GM23338 (cell line): ENCODE results near the gene SPECC1L.

ENCODE experiments used
- CREB1 ChIP-seq: fragments of 250-450 bp; sonication (Bioruptor Pico); IDR thresholded peaks from 2 replicates; pipeline ENCODE4 v1.5.0; 2020; ENCODE audit warnings: low read depth, mild to moderate bottlenecking, moderate library complexity
- CTCF ChIP-seq, 2 experiments: fragments of 200-600 bp in 1 of 2; sonication (generic) in 1 of 2; conservative IDR thresholded peaks; 2 replicates each; pipeline versions ENCODE4 v1.5.1 to v1.6.1; 2016 to 2017; ENCODE audit warnings: antibody characterized with exemption in 2 of 2, low read depth in 2 of 2, mild to moderate bottlenecking in 2 of 2, moderate library complexity in 1 of 2
- ETS1 ChIP-seq: IDR thresholded peaks from 2 replicates; pipeline ENCODE4 v1.6.1; 2016; ENCODE audit warnings: antibody characterized with exemption
- EZH2 ChIP-seq: fragments of 200-600 bp; sonication (generic); IDR thresholded peaks from one replicate; pipeline ENCODE4 v1.8.0; 2017; ENCODE audit warnings: antibody characterized with exemption, mild to moderate bottlenecking, low read depth; ENCODE audit not compliant: unreplicated experiment
- EZH2phosphoT487 ChIP-seq: fragments of 200-600 bp; sonication (generic); IDR thresholded peaks from one replicate; pipeline ENCODE4 v1.8.1; 2018; ENCODE audit warnings: antibody characterized with exemption; ENCODE audit not compliant: unreplicated experiment
- JUNB ChIP-seq: IDR thresholded peaks from one replicate; pipeline ENCODE4 v1.6.1; 2016; ENCODE audit warnings: antibody characterized with exemption; ENCODE audit not compliant: unreplicated experiment
- NANOG ChIP-seq: IDR thresholded peaks from 2 replicates; pipeline ENCODE4 v1.6.1; 2016; ENCODE audit warnings: antibody characterized with exemption, borderline replicate concordance
- POLR2AphosphoS5 ChIP-seq: IDR thresholded peaks from 2 replicates; pipeline ENCODE4 v1.6.1; 2016; ENCODE audit warnings: antibody characterized with exemption, low read depth
- REST ChIP-seq: IDR thresholded peaks from one replicate; pipeline ENCODE4 v1.6.1; 2018; ENCODE audit warnings: antibody characterized with exemption; ENCODE audit not compliant: unreplicated experiment
- ZNF331 ChIP-seq: fragments of 250-450 bp; sonication (Bioruptor Pico); IDR thresholded peaks from 2 replicates; pipeline ENCODE4 v1.5.0; 2020; ENCODE audit warnings: low read depth, mild to moderate bottlenecking, moderate library complexity

GRCh38 chr22:24410110-24410856, 139.7 kb downstream of the SPECC1L start:
- TF ChIP-seq REST (no peak), CTCF (conservative IDR thresholded peaks at IDR 0.05; ENCODE audit: low read depth in 2 of 2) (no peak), POLR2AphosphoS5 (no peak), ETS1 (no peak), EZH2phosphoT487 (no peak), EZH2 (no peak), CREB1 (CRISPR knock-in tag) (no peak), JUNB (no peak), ZNF331 (CRISPR knock-in tag) (no peak), NANOG (no peak)
